Measurements from ENCODE around the gene INO80C.
A peak's percentile ranks its signal among the peaks of the same experiment; 100 is the strongest.

The INO80C gene

GRCh38 chr18:35477497-35477896 lies 20.3 kb downstream of the INO80C start:
- Histone ChIP-seq H3K9ac (ENCODE audit: low read length in 5 of 5) (peak overlapping the region in 1 of 5 donors; percentile 24), H3K36me3 (ENCODE audit: control insufficient read depth in 5 of 5, insufficient read depth in 5 of 5, low read length in 5 of 5) (peaks cover 0 to 9% (median 0%) of the 10 kb centered on the region in 5 donors), H3K27me3 (ENCODE audit: control insufficient read depth in 5 of 5, insufficient read depth in 4 of 5, low read length in 5 of 5) (no peaks in the 10 kb centered on the region), H3K27ac (ENCODE audit: low read depth, low read length) (peak overlapping the region; percentile 37), H3K9me3 (ENCODE audit: control insufficient read depth in 5 of 5, low read length in 5 of 5) (no peaks in the 10 kb centered on the region), H3K4me1 (ENCODE audit: control insufficient read depth in 5 of 5, insufficient read depth in 5 of 5, low read length in 5 of 5) (peaks cover 0 to 24% (median 16%) of the 10 kb centered on the region in 5 donors), H3K4me3 (ENCODE audit: low read depth in 1 of 5, low read length in 5 of 5) (no peak overlapping the region)

GRCh38 chr18:35474884-35475283 lies 22.9 kb downstream of the INO80C start:
- Histone ChIP-seq H3K4me3 (ENCODE audit: low read depth in 1 of 5, low read length in 5 of 5) (no peak overlapping the region), H3K27me3 (ENCODE audit: control insufficient read depth in 5 of 5, insufficient read depth in 4 of 5, low read length in 5 of 5) (no peaks in the 10 kb centered on the region), H3K4me1 (ENCODE audit: control insufficient read depth in 5 of 5, insufficient read depth in 5 of 5, low read length in 5 of 5) (peaks cover 0 to 19% (median 16%) of the 10 kb centered on the region in 5 donors), H3K9me3 (ENCODE audit: control insufficient read depth in 5 of 5, low read length in 5 of 5) (no peaks in the 10 kb centered on the region), H3K36me3 (ENCODE audit: control insufficient read depth in 5 of 5, insufficient read depth in 5 of 5, low read length in 5 of 5) (peaks cover 0 to 16% (median 3%) of the 10 kb centered on the region in 5 donors), H3K27ac (ENCODE audit: low read depth, low read length) (no peak overlapping the region), H3K9ac (ENCODE audit: low read length in 5 of 5) (no peak overlapping the region)

GRCh38 chr18:35473562-35473961 lies 24.2 kb downstream of the INO80C start:
- Histone ChIP-seq H3K27me3 (ENCODE audit: control insufficient read depth in 5 of 5, insufficient read depth in 4 of 5, low read length in 5 of 5) (no peaks in the 10 kb centered on the region), H3K9ac (ENCODE audit: low read length in 5 of 5) (no peak overlapping the region), H3K9me3 (ENCODE audit: control insufficient read depth in 5 of 5, low read length in 5 of 5) (no peaks in the 10 kb centered on the region), H3K36me3 (ENCODE audit: control insufficient read depth in 5 of 5, insufficient read depth in 5 of 5, low read length in 5 of 5) (peaks cover 0 to 17% (median 6%) of the 10 kb centered on the region in 5 donors), H3K4me1 (ENCODE audit: control insufficient read depth in 5 of 5, insufficient read depth in 5 of 5, low read length in 5 of 5) (peaks cover 0 to 11% (median 8%) of the 10 kb centered on the region in 5 donors), H3K4me3 (ENCODE audit: low read depth in 1 of 5, low read length in 5 of 5) (no peak overlapping the region), H3K27ac (ENCODE audit: low read depth, low read length) (no peak overlapping the region)

- no peak overlapping the region for H3K4me3 ChIP-seq (ENCODE audit: low read depth in 1 of 5, low read length in 5 of 5)
- no peak overlapping the region for H3K9ac ChIP-seq (ENCODE audit: low read length in 5 of 5)
- no peaks in the 10 kb centered on the region for H3K27me3 ChIP-seq (ENCODE audit: control insufficient read depth in 5 of 5, insufficient read depth in 4 of 5, low read length in 5 of 5)
- H3K27ac ChIP-seq (ENCODE audit: low read depth, low read length) = no peak overlapping the region
- peaks cover 0 to 27% (median 20%) of the 10 kb centered on the region in 5 donors for H3K4me1 ChIP-seq (ENCODE audit: control insufficient read depth in 5 of 5, insufficient read depth in 5 of 5, low read length in 5 of 5)
- H3K36me3 ChIP-seq (ENCODE audit: control insufficient read depth in 5 of 5, insufficient read depth in 5 of 5, low read length in 5 of 5) = peaks cover 0 to 17% (median 14%) of the 10 kb centered on the region in 5 donors
- no peaks in the 10 kb centered on the region for H3K9me3 ChIP-seq (ENCODE audit: control insufficient read depth in 5 of 5, low read length in 5 of 5)
These were observed 27.3 kb downstream of the INO80C start for GRCh38 chr18:35470435-35470834.

GRCh38 chr18:35469725-35470124 lies 28.0 kb downstream of the INO80C start:
- H3K36me3 ChIP-seq (ENCODE audit: control insufficient read depth in 5 of 5, insufficient read depth in 5 of 5, low read length in 5 of 5) = peaks cover 0 to 16% (median 14%) of the 10 kb centered on the region in 5 donors
- H3K4me1 ChIP-seq (ENCODE audit: control insufficient read depth in 5 of 5, insufficient read depth in 5 of 5, low read length in 5 of 5) = peaks cover 0 to 27% (median 20%) of the 10 kb centered on the region in 5 donors
- no peaks in the 10 kb centered on the region for H3K9me3 ChIP-seq (ENCODE audit: control insufficient read depth in 5 of 5, low read length in 5 of 5)
- H3K4me3 ChIP-seq (ENCODE audit: low read depth in 1 of 5, low read length in 5 of 5) = no peak overlapping the region
- no peak overlapping the region for H3K9ac ChIP-seq (ENCODE audit: low read length in 5 of 5)
- no peak overlapping the region for H3K27ac ChIP-seq (ENCODE audit: low read depth, low read length)
- H3K27me3 ChIP-seq (ENCODE audit: control insufficient read depth in 5 of 5, insufficient read depth in 4 of 5, low read length in 5 of 5) = no peaks in the 10 kb centered on the region

GRCh38 chr18:35468711-35469110 lies 29.0 kb downstream of the INO80C start:
- no peak overlapping the region for H3K4me3 ChIP-seq (ENCODE audit: low read depth in 1 of 5, low read length in 5 of 5)
- peaks cover 0 to 35% (median 20%) of the 10 kb centered on the region in 5 donors for H3K4me1 ChIP-seq (ENCODE audit: control insufficient read depth in 5 of 5, insufficient read depth in 5 of 5, low read length in 5 of 5)
- no peak overlapping the region for H3K9ac ChIP-seq (ENCODE audit: low read length in 5 of 5)
- H3K27me3 ChIP-seq (ENCODE audit: control insufficient read depth in 5 of 5, insufficient read depth in 4 of 5, low read length in 5 of 5) = no peaks in the 10 kb centered on the region
- H3K36me3 ChIP-seq (ENCODE audit: control insufficient read depth in 5 of 5, insufficient read depth in 5 of 5, low read length in 5 of 5) = peaks cover 0 to 15% (median 12%) of the 10 kb centered on the region in 5 donors
- H3K9me3 ChIP-seq (ENCODE audit: control insufficient read depth in 5 of 5, low read length in 5 of 5) = no peaks in the 10 kb centered on the region
- H3K27ac ChIP-seq (ENCODE audit: low read depth, low read length) = no peak overlapping the region

GRCh38 chr18:35467624-35468016 lies 30.1 kb downstream of the INO80C start:
- H3K4me1 ChIP-seq (ENCODE audit: control insufficient read depth in 5 of 5, insufficient read depth in 5 of 5, low read length in 5 of 5) = peaks cover 2 to 43% (median 20%) of the 10 kb centered on the region in 5 donors
- peaks cover 0 to 14% (median 9%) of the 10 kb centered on the region in 5 donors for H3K36me3 ChIP-seq (ENCODE audit: control insufficient read depth in 5 of 5, insufficient read depth in 5 of 5, low read length in 5 of 5)
- H3K9ac ChIP-seq (ENCODE audit: low read length in 5 of 5) = no peak overlapping the region
- H3K27me3 ChIP-seq (ENCODE audit: control insufficient read depth in 5 of 5, insufficient read depth in 4 of 5, low read length in 5 of 5) = no peaks in the 10 kb centered on the region
- H3K4me3 ChIP-seq (ENCODE audit: low read depth in 1 of 5, low read length in 5 of 5) = no peak overlapping the region
- H3K9me3 ChIP-seq (ENCODE audit: control insufficient read depth in 5 of 5, low read length in 5 of 5) = no peaks in the 10 kb centered on the region
- no peak overlapping the region for H3K27ac ChIP-seq (ENCODE audit: low read depth, low read length)

- peaks cover 0 to 14% (median 7%) of the 10 kb centered on the region in 5 donors for H3K36me3 ChIP-seq (ENCODE audit: control insufficient read depth in 5 of 5, insufficient read depth in 5 of 5, low read length in 5 of 5)
- peak overlapping the region in 2 of 5 donors; percentile 13 to 16 for H3K4me3 ChIP-seq (ENCODE audit: low read depth in 1 of 5, low read length in 5 of 5)
- H3K9me3 ChIP-seq (ENCODE audit: control insufficient read depth in 5 of 5, low read length in 5 of 5) = no peaks in the 10 kb centered on the region
- H3K9ac ChIP-seq (ENCODE audit: low read length in 5 of 5) = no peak overlapping the region
- H3K27me3 ChIP-seq (ENCODE audit: control insufficient read depth in 5 of 5, insufficient read depth in 4 of 5, low read length in 5 of 5) = no peaks in the 10 kb centered on the region
- H3K4me1 ChIP-seq (ENCODE audit: control insufficient read depth in 5 of 5, insufficient read depth in 5 of 5, low read length in 5 of 5) = peaks cover 2 to 47% (median 20%) of the 10 kb centered on the region in 5 donors
- no peak overlapping the region for H3K27ac ChIP-seq (ENCODE audit: low read depth, low read length)
These were observed 30.7 kb downstream of the INO80C start for GRCh38 chr18:35466815-35467623.

- H3K4me1 ChIP-seq (ENCODE audit: control insufficient read depth in 5 of 5, insufficient read depth in 5 of 5, low read length in 5 of 5) = peaks cover 2 to 51% (median 20%) of the 10 kb centered on the region in 5 donors
- H3K27ac ChIP-seq (ENCODE audit: low read depth, low read length) = no peak overlapping the region
- H3K9ac ChIP-seq (ENCODE audit: low read length in 5 of 5) = no peak overlapping the region
- no peaks in the 10 kb centered on the region for H3K27me3 ChIP-seq (ENCODE audit: control insufficient read depth in 5 of 5, insufficient read depth in 4 of 5, low read length in 5 of 5)
- no peaks in the 10 kb centered on the region for H3K9me3 ChIP-seq (ENCODE audit: control insufficient read depth in 5 of 5, low read length in 5 of 5)
- H3K4me3 ChIP-seq (ENCODE audit: low read depth in 1 of 5, low read length in 5 of 5) = peak overlapping the region in 2 of 5 donors; percentile 16
- peaks cover 0 to 14% (median 6%) of the 10 kb centered on the region in 5 donors for H3K36me3 ChIP-seq (ENCODE audit: control insufficient read depth in 5 of 5, insufficient read depth in 5 of 5, low read length in 5 of 5)
These were observed 31.4 kb downstream of the INO80C start for GRCh38 chr18:35466334-35466733.

GRCh38 chr18:35465329-35465728 lies 32.4 kb downstream of the INO80C start:
- Histone ChIP-seq H3K9me3 (ENCODE audit: control insufficient read depth in 5 of 5, low read length in 5 of 5) (no peaks in the 10 kb centered on the region), H3K27me3 (ENCODE audit: control insufficient read depth in 5 of 5, insufficient read depth in 4 of 5, low read length in 5 of 5) (no peaks in the 10 kb centered on the region), H3K36me3 (ENCODE audit: control insufficient read depth in 5 of 5, insufficient read depth in 5 of 5, low read length in 5 of 5) (peaks cover 0 to 14% (median 3%) of the 10 kb centered on the region in 5 donors), H3K4me1 (ENCODE audit: control insufficient read depth in 5 of 5, insufficient read depth in 5 of 5, low read length in 5 of 5) (peaks cover 2 to 59% (median 20%) of the 10 kb centered on the region in 5 donors), H3K27ac (ENCODE audit: low read depth, low read length) (no peak overlapping the region), H3K4me3 (ENCODE audit: low read depth in 1 of 5, low read length in 5 of 5) (no peak overlapping the region), H3K9ac (ENCODE audit: low read length in 5 of 5) (no peak overlapping the region)
